HepG2 (cell line): ENCODE measurements around the gene MBOAT7. TPM values are rescaled to one million over a fixed set of nuclear protein-coding genes. Genes with fewer than 3 reads are reported as not detected.

Source experiments
- ATF4 ChIP-seq, 2 experiments: fragments of 450-650 bp in 1 of 2; sonication (generic) in 1 of 2; formaldehyde crosslinking; IDR thresholded peaks; 2 replicates each; pipeline versions ENCODE4 v1.5.0 to v1.8.0; 2020 to 2022; ENCODE audit warnings: mild to moderate bottlenecking in 1 of 2, missing genetic modification reagents in 1 of 2
- BORCS8-MEF2B ChIP-seq: sonication (generic); formaldehyde crosslinking; IDR thresholded peaks from 2 replicates; pipeline ENCODE4 v1.8.0; 2022; ENCODE audit warnings: mild to moderate bottlenecking, missing genetic modification reagents
- BRF2 ChIP-seq: sonication (generic); formaldehyde crosslinking; IDR thresholded peaks from 2 replicates; pipeline ENCODE4 v1.8.1; 2022; ENCODE audit warnings: mild to moderate bottlenecking, missing genetic modification reagents
- FOXC1 ChIP-seq: sonication (generic); formaldehyde crosslinking; IDR thresholded peaks from 2 replicates; pipeline ENCODE4 v1.8.0; 2022; ENCODE audit warnings: mild to moderate bottlenecking, missing genetic modification reagents, borderline replicate concordance
- HNF1A ChIP-seq, 2 experiments: sonication (generic) in 1 of 2; formaldehyde crosslinking in 1 of 2; IDR thresholded peaks; 2 replicates each; pipeline versions ENCODE4 v1.4.0 to v1.6.1; 2016 to 2020; ENCODE audit warnings: borderline replicate concordance in 1 of 2, low read depth in 1 of 2, mild to moderate bottlenecking in 1 of 2, missing genetic modification reagents in 1 of 2
- ISL2 ChIP-seq: sonication (generic); formaldehyde crosslinking; IDR thresholded peaks from 2 replicates; pipeline ENCODE4 v1.5.0; 2020; ENCODE audit warnings: missing genetic modification reagents
- KMT2B ChIP-seq: IDR thresholded peaks from 2 replicates; pipeline ENCODE4 v1.6.1; 2016; ENCODE audit warnings: missing genetic modification reagents, missing compliant biosample characterization
- MXD1 ChIP-seq: sonication (generic); formaldehyde crosslinking; IDR thresholded peaks from 2 replicates; pipeline ENCODE4 v1.4.0; 2020; ENCODE audit warnings: mild to moderate bottlenecking, missing genetic modification reagents
- PITX1 ChIP-seq: sonication (generic); formaldehyde crosslinking; IDR thresholded peaks from 2 replicates; pipeline ENCODE4 v1.5.1; 2020; ENCODE audit warnings: mild to moderate bottlenecking, missing genetic modification reagents
- POLR2A ChIP-seq, 2 experiments: IDR thresholded peaks; 2 replicates each; pipeline ENCODE4 v1.6.1; 2011; ENCODE audit warnings: low read depth in 2 of 2, low read length in 2 of 2, mild to moderate bottlenecking in 1 of 2, moderate library complexity in 1 of 2; ENCODE audit not compliant: insufficient read depth in 1 of 2
- RORA ChIP-seq: sonication (generic); formaldehyde crosslinking; IDR thresholded peaks from 2 replicates; pipeline ENCODE4 v1.5.0; 2020; ENCODE audit warnings: mild to moderate bottlenecking, missing genetic modification reagents, moderate library complexity
- ZFP90 ChIP-seq: sonication (generic); formaldehyde crosslinking; IDR thresholded peaks from 2 replicates; pipeline ENCODE4 v1.8.0; 2022; ENCODE audit warnings: missing genetic modification reagents, mild to moderate bottlenecking, inconsistent platforms, borderline replicate concordance
- ZHX2 ChIP-seq, 2 experiments: sonication (generic) in 1 of 2; formaldehyde crosslinking in 1 of 2; IDR thresholded peaks; 2 replicates each; pipeline versions ENCODE4 v1.6.1 to v1.9.0; 2014 to 2022; ENCODE audit warnings: antibody characterized with exemption in 1 of 2, borderline replicate concordance in 1 of 2, inconsistent platforms in 1 of 2, low read depth in 1 of 2, missing genetic modification reagents in 1 of 2
- ZNF138 ChIP-seq: sonication (generic); formaldehyde crosslinking; IDR thresholded peaks from 2 replicates; pipeline ENCODE4 v1.5.0; 2020; ENCODE audit warnings: mild to moderate bottlenecking, low read depth, missing genetic modification reagents
- polyA plus RNA-seq, 8 experiments: library from polyadenylated mRNA; depleted of rRNA in 3 of 8; stranded (reverse) in 7 of 8; unstranded in 1 of 8; fragments of >200 nt; fragmentation: Illumina TruSeq in 4 of 8; extraction: Trizol in 4 of 8; gene quantifications; 2 replicates each; pipeline versions ENCODE4 v1.2.1 to v1.2.3, GENCODE V29; 2011 to 2016; ENCODE audit warnings: low read depth in 4 of 8, missing spikeins in 1 of 8, mixed read lengths in 1 of 8; ENCODE audit not compliant: insufficient read depth in 1 of 8
- total RNA-seq, 5 experiments: library from RNA; depleted of rRNA; stranded (reverse); fragments of >200 nt; fragmentation: Illumina TruSeq; extraction: Trizol; gene quantifications; 2 replicates each; pipeline ENCODE4 v1.2.3, GENCODE V29; 2016; ENCODE audit warnings: low read depth in 1 of 5

Gene MBOAT7
- total and polyA plus RNA-seq, 2 of the 13 experiments (the other 11 are each of a cell fraction or from before 2014, with no cell fraction given) = 22.2 to 25.5 TPM

GRCh38 chr19:54137699-54138488 is 51.5 kb downstream of the MBOAT7 start, which contains the start of gene CNOT3 (continued):
- TF ChIP-seq PITX1 (CRISPR knock-in tag) (no peak), BRF2 (CRISPR knock-in tag) (peak; percentile 69; the same call in 1 of the 2 replicates), ISL2 (CRISPR knock-in tag) (peak; percentile 48; the same call in 1 of the 2 replicates), ATF4 (CRISPR knock-in tag; IDR thresholded peaks at IDR 0.05) (no peak), ZHX2 (IDR thresholded peaks at IDR 0.05; ENCODE audit: low read depth) (0 out of 2 replicates have a peak, but pooled peaks have one; percentile 33), ZHX2 (CRISPR knock-in tag; IDR thresholded peaks at IDR 0.05; ENCODE audit: borderline replicate concordance) (no peak), FOXC1 (CRISPR knock-in tag) (peak; percentile 44; the same call in 1 of the 2 replicates), BORCS8-MEF2B (peak; percentile 65), ZNF138 (no peak), RORA (no peak), ZFP90 (CRISPR knock-in tag) (no peak), POLR2A (IDR thresholded peaks at IDR 0.05; ENCODE audit: insufficient read depth in 1 of 2, low read depth in 2 of 2, low read length in 2 of 2) (peak; percentile 78 to 82), HNF1A (IDR thresholded peaks at IDR 0.05; ENCODE audit: low read depth) (no peak), HNF1A (CRISPR knock-in tag; IDR thresholded peaks at IDR 0.05; ENCODE audit: borderline replicate concordance) (0 out of 2 replicates have a peak, but pooled peaks have one; percentile 20), MXD1 (CRISPR knock-in tag) (peak; percentile 58), KMT2B (CRISPR knock-in tag) (peak; percentile 36; the same call in 1 of the 2 replicates)
